Measurements from ENCODE around the gene PDE10A.

- no peak for TF ChIP-seq POLR2AphosphoS5 (IDR thresholded peaks at IDR 0.05)
- no peak for TF ChIP-seq CTCF (IDR thresholded peaks at IDR 0.05)
- TF ChIP-seq POLR2A (IDR thresholded peaks at IDR 0.05): no peak
Measured at GRCh38 chr6:165656581-165657324, 6.3 kb downstream of the PDE10A start.

Data from sigmoid colon (tissue), 4 donors.